ENCODE data around the gene MAPKBP1. TPM values are rescaled to one million over a fixed set of nuclear protein-coding genes. Genes with fewer than 3 reads are reported as not detected.
"Not testable (repeated sequence)": the region's sequence is repeated elsewhere in the genome, so short reads cannot be mapped to it uniquely, and the experiment has no call there.

MAPKBP1 gene
- polyA plus RNA-seq, 1 donor from 2014 or later, result 30.3 TPM

DNA sequence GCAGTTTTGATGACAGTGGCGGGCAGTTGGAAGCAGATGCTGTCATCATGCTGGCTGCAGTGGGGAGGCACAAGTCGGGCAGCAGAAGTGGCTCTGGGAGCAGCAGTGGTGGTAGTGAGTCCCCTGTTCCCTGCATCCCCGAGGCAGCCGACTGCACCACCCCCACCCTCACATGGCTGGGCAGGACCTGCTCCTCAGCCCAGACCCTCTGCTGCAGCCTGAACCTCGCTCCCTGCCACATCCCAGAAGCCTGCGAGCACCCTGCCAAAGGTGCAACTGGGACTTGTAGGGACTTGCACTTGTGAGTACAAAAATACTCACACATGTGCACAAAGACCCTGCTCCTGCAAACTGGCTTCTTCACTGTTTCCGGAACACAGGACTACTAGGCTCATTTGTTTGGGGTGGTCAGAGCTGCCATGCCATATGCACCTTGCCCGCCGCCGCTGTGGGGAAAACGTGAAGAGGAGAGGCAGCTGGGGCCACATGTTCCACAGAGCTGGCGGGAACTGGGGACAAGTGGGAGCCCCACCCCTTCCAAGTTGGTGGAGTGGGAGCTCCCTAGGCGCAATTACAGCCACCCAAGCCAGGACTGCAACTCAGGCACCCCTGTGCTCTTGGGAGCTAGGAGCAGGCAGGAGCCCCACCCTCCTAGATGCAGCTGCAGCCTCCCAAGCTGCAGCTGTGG is 55.8 kb downstream of the MAPKBP1 start:
- TF ChIP-seq MXI1 (conservative IDR thresholded peaks at IDR 0.05; ENCODE audit: poor library complexity, severe bottlenecking) (no peak), EZH2 (IDR thresholded peaks at IDR 0.05; ENCODE audit: borderline replicate concordance, insufficient read depth, low read length, poor library complexity, severe bottlenecking) (no peak), TAF1 (IDR thresholded peaks at IDR 0.05; ENCODE audit: low read depth) (no peak), POLR2AphosphoS5 (IDR thresholded peaks at IDR 0.05) (no peak), SMC3 (conservative IDR thresholded peaks at IDR 0.05; ENCODE audit: poor library complexity) (no peak), RAD21 (conservative IDR thresholded peaks at IDR 0.05) (no peak), EP300 (conservative IDR thresholded peaks at IDR 0.05; ENCODE audit: poor library complexity, severe bottlenecking) (no peak), CTCF (IDR thresholded peaks at IDR 0.05; ENCODE audit: poor library complexity, severe bottlenecking) (no peak)
- TF ChIP-seq, protein P1, sequence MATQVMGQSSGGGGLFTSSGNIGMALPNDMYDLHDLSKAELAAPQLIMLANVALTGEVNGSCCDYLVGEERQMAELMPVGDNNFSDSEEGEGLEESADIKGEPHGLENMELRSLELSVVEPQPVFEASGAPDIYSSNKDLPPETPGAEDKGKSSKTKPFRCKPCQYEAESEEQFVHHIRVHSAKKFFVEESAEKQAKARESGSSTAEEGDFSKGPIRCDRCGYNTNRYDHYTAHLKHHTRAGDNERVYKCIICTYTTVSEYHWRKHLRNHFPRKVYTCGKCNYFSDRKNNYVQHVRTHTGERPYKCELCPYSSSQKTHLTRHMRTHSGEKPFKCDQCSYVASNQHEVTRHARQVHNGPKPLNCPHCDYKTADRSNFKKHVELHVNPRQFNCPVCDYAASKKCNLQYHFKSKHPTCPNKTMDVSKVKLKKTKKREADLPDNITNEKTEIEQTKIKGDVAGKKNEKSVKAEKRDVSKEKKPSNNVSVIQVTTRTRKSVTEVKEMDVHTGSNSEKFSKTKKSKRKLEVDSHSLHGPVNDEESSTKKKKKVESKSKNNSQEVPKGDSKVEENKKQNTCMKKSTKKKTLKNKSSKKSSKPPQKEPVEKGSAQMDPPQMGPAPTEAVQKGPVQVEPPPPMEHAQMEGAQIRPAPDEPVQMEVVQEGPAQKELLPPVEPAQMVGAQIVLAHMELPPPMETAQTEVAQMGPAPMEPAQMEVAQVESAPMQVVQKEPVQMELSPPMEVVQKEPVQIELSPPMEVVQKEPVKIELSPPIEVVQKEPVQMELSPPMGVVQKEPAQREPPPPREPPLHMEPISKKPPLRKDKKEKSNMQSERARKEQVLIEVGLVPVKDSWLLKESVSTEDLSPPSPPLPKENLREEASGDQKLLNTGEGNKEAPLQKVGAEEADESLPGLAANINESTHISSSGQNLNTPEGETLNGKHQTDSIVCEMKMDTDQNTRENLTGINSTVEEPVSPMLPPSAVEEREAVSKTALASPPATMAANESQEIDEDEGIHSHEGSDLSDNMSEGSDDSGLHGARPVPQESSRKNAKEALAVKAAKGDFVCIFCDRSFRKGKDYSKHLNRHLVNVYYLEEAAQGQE (IDR thresholded peaks at IDR 0.05; ENCODE audit: borderline replicate concordance), result no peak
- Histone ChIP-seq H3K9ac (ENCODE audit: low read length) (no peak overlapping the region), H2AFZ (ENCODE audit: low read depth, low read length) (no peak overlapping the region)

DNA sequence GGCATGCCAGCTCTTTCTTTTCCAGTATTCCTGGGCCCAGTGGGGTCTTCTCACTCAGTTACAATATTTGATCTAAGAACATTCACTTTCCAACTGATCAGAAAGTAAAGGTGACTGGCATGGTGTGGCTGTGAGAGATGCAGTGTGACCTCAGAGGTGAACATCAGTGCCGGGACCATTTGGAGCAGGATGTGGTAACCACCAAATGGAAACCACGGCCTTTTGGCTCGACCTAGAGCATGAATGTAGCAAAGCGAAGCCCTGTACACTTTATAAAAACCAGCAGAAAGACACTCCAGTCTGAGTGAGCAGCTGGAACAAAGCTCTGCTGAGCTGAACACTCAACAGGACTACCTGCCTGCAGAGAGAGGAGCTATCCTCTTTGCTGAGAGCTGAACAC is 57.0 kb downstream of the MAPKBP1 start:
- not testable (repeated sequence) for H3K27ac ChIP-seq (ENCODE audit: low read length); H4K20me1 ChIP-seq (ENCODE audit: insufficient read depth); H3K9me2 ChIP-seq (ENCODE audit: insufficient read depth, low read length); H3K9ac ChIP-seq (ENCODE audit: low read length); H3K36me3 ChIP-seq (ENCODE audit: insufficient read depth, low read length); H3K9me3 ChIP-seq (ENCODE audit: low read length); H3K27me3 ChIP-seq (ENCODE audit: insufficient read depth, low read depth, low read length); H3K4me3 ChIP-seq (ENCODE audit: low read length); H3K79me2 ChIP-seq (replicated peaks; ENCODE audit: insufficient read depth, low read length); H3F3A ChIP-seq (ENCODE audit: insufficient read depth, low read length, poor library complexity, severe bottlenecking); H2AFZ ChIP-seq (ENCODE audit: low read depth, low read length); H3K4me2 ChIP-seq (ENCODE audit: low read length)

More for the DNA sequence above, 55.8 kb downstream of the MAPKBP1 start:
- Histone ChIP-seq H4K20me1 (ENCODE audit: insufficient read depth) (no peaks in the 10 kb centered on the region), H3K27me3 (ENCODE audit: insufficient read depth, low read depth, low read length) (no peaks in the 10 kb centered on the region), H3K9me3 (ENCODE audit: low read length) (no peaks in the 10 kb centered on the region), H3K4me2 (ENCODE audit: low read length) (no peak overlapping the region), H3K79me2 (replicated peaks; ENCODE audit: insufficient read depth, low read length) (peaks cover 3% of the 10 kb centered on the region), H3F3A (ENCODE audit: insufficient read depth, low read length, poor library complexity, severe bottlenecking) (no peaks in the 10 kb centered on the region), H3K36me3 (ENCODE audit: insufficient read depth, low read length) (no peaks in the 10 kb centered on the region), H3K9me2 (ENCODE audit: insufficient read depth, low read length) (no peaks in the 10 kb centered on the region), H3K27ac (ENCODE audit: low read length) (no peak overlapping the region), H3K4me3 (ENCODE audit: low read length) (no peak overlapping the region)

Data from neural cell (in vitro differentiated cells).